Osteocyte (in vitro differentiated cells): Measurements from ENCODE around the gene GNAI2. TPM values are rescaled to one million over a fixed set of nuclear protein-coding genes. Genes with fewer than 3 reads are reported as not detected.
A peak's percentile ranks its signal among the peaks of the same experiment; 100 is the strongest.

Source experiments
- DNase-seq: peaks from one replicate; pipeline ENCODE4 v3.0.0; 2021; ENCODE audit warnings: mixed read lengths; ENCODE audit not compliant: unreplicated experiment; ENCODE audit errors: extremely low spot score
- H3K27ac Mint-ChIP-seq: one replicate; pipeline ENCODE4 v1.8.0; 2021; ENCODE audit warnings: mild to moderate bottlenecking, mixed read lengths; ENCODE audit not compliant: unreplicated experiment
- H3K27me3 Mint-ChIP-seq: one replicate; pipeline ENCODE4 v1.8.0; 2021; ENCODE audit warnings: mixed read lengths; ENCODE audit not compliant: unreplicated experiment
- H3K36me3 Mint-ChIP-seq: one replicate; pipeline ENCODE4 v1.8.0; 2021; ENCODE audit warnings: mixed read lengths; ENCODE audit not compliant: unreplicated experiment
- H3K4me1 Mint-ChIP-seq: one replicate; pipeline ENCODE4 v1.8.0; 2021; ENCODE audit warnings: mixed read lengths; ENCODE audit not compliant: unreplicated experiment
- H3K4me3 Mint-ChIP-seq: one replicate; pipeline ENCODE4 v1.8.0; 2021; ENCODE audit warnings: mild to moderate bottlenecking, moderate library complexity, mixed read lengths; ENCODE audit not compliant: unreplicated experiment
- H3K9me3 Mint-ChIP-seq: one replicate; pipeline ENCODE4 v1.8.0; 2021; ENCODE audit warnings: mixed read lengths; ENCODE audit not compliant: unreplicated experiment
- CTCF ChIP-seq: fragments of 200-600 bp; sonication (generic); IDR thresholded peaks from 2 replicates; pipeline ENCODE4 v1.5.0; 2021; ENCODE audit warnings: antibody characterized with exemption, mild to moderate bottlenecking, moderate library complexity
- total RNA-seq: library from RNA; stranded (reverse); gene quantifications from 2 replicates; pipeline ENCODE4 v1.2.1, GENCODE V29; 2021

Gene GNAI2
- total RNA-seq, 1 donor from 2014 or later: 340 TPM

DNA sequence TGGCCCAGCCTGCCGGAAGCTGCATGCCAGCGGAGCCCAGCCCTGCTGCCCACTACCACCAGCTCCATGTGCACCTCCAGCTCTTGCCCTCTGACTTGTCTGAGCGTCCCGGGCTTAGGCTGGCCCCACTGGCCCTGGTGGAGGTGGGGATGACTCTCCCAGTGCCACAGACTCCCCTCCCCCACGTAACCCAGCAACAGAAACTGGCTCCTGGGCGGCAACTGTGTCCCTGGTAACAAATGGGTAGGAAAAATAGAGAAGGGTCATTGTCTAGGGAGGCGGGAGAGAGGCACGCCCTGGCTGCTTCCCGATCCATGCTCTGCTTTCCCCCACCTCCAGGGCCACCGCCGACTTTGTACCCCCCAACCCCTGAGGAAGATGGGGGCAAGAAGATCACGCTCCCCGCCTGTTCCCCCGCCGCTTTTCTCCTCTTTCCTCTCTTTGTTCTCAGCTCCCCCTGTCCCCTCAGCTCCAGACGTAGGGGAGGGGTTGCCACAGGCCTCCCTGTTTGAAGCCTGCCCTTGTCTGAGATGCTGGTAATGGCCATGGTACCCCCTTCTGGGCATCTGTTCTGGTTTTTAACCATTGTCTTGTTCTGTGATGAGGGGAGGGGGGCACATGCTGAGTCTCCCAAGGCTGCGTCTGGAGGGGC lies 22.2 kb downstream of the GNAI2 start:
- peaks cover 17% of the 10 kb centered on the region for H3K36me3 Mint-ChIP-seq
- DNase-seq: no peak
- no peaks in the 10 kb centered on the region for H3K27me3 Mint-ChIP-seq
- peak overlapping the region; percentile 74 for H3K27ac Mint-ChIP-seq
- peaks cover 29% of the 10 kb centered on the region for H3K4me1 Mint-ChIP-seq
- no peak for TF ChIP-seq CTCF
- no peak overlapping the region for H3K4me3 Mint-ChIP-seq
- no peaks in the 10 kb centered on the region for H3K9me3 Mint-ChIP-seq

GRCh38 chr3:50258979-50259378 lies 23.0 kb downstream of the GNAI2 start:
- Mint-ChIP-seq H3K36me3 (peaks cover 14% of the 10 kb centered on the region), H3K9me3 (no peaks in the 10 kb centered on the region), H3K4me1 (peaks cover 37% of the 10 kb centered on the region), H3K4me3 (no peak overlapping the region), H3K27me3 (no peaks in the 10 kb centered on the region), H3K27ac (peak overlapping the region; percentile 74)
- no peak for DNase-seq
- no peak for TF ChIP-seq CTCF

- no peak for TF ChIP-seq CTCF
- Mint-ChIP-seq H3K27ac (peak overlapping the region; percentile 83), H3K4me3 (peak overlapping the region; percentile 68), H3K9me3 (no peaks in the 10 kb centered on the region), H3K4me1 (peaks cover 42% of the 10 kb centered on the region), H3K27me3 (no peaks in the 10 kb centered on the region), H3K36me3 (peaks cover 14% of the 10 kb centered on the region)
- no peak for DNase-seq
Observed at GRCh38 chr3:50259432-50260026, 23.5 kb downstream of the GNAI2 start.

DNA sequence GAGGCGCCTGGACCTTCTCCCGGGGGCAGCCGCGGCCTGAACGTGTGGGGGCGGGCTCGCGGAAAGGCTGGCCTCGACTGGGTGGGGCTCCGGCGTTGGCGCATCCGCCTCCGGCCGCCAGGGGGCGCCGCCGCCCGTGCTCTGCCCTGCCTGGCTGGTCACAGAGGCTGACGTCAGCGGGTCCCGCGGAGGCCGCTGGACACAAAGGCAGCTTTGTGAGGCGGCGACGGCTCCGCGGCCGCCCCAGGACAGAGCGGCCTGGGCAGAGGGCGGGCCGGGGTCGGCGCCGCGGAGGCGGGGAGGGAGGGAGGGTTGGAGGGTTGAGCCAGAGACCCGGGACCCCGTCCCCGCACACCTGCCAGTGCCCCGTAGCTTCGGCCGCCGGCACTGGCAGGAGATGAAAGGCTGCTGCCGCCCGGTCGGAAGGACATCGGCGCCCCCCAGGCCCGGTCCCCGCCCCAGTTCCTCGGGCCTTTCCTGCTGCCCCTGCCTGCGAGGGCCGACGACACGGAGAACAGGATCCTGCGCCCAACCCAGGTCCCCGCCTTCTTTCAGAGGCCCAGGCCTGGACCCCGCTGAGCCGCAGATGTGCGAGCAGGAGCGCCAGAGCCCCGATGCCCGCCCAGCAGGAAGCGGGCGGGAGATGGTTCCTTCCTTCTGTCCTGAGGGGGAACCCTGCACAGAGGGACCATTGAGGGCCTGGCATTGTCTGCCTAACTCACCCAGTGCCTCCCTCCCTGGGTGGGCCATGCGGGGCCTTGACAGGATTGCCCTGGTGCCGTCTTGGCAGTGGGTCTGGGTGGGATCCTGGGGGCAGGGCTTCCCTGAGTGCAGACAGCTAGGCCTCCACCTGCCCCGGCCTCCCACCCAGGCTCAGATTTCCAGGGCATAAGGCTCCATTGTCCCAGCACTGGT lies 24.3 kb downstream of the GNAI2 start:
- H3K4me1 Mint-ChIP-seq: peaks cover 49% of the 10 kb centered on the region
- no peaks in the 10 kb centered on the region for H3K9me3 Mint-ChIP-seq
- H3K36me3 Mint-ChIP-seq: peaks cover 14% of the 10 kb centered on the region
- TF ChIP-seq CTCF: no peak
- peak; percentile 99 for DNase-seq
- peak overlapping the region; percentile 70 for H3K4me3 Mint-ChIP-seq
- H3K27ac Mint-ChIP-seq: peak overlapping the region; percentile 91
- H3K27me3 Mint-ChIP-seq: no peaks in the 10 kb centered on the region

GRCh38 chr3:50260942-50261441 lies 25.0 kb downstream of the GNAI2 start:
- DNase-seq: no peak
- no peaks in the 10 kb centered on the region for H3K9me3 Mint-ChIP-seq
- no peak for TF ChIP-seq CTCF
- peaks cover 55% of the 10 kb centered on the region for H3K4me1 Mint-ChIP-seq
- H3K27me3 Mint-ChIP-seq: no peaks in the 10 kb centered on the region
- peak overlapping the region; percentile 70 for H3K4me3 Mint-ChIP-seq
- peaks cover 14% of the 10 kb centered on the region for H3K36me3 Mint-ChIP-seq
- H3K27ac Mint-ChIP-seq: peak overlapping the region; percentile 91
